ENCODE results near the gene DMBX1. TPM values are rescaled to one million over a fixed set of nuclear protein-coding genes. Genes with fewer than 3 reads are reported as not detected.

Gene DMBX1
- total and polyA plus RNA-seq, 2 of the 4 experiments (the other 2 are of a cell fraction) = not detected

DNA sequence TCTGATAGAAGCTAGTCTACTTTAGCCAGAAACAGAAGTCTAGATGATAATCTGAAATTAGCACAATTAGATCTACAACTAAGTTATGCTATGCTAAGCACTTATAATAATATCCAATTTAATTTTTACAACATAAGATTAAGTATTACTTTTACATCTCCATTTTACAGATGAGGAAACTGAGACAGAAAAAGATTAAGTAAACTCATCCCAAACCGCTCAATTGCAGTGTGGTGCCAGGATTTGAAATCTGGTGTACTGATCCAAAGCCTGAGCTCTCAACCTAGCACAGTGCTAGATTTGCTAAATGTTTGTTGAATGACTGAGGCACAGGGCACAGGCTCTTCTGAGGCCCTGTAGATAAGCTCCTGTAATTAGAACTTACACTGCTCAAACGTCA lies 48.0 kb downstream of the DMBX1 start:
- Histone ChIP-seq H3K14ac (replicated peaks; ENCODE audit: low read depth, low read length) (no peak overlapping the region), H4K5ac (ENCODE audit: low read depth, low read length) (no peak overlapping the region), H2AFZ (replicated peaks; ENCODE audit: low read length, poor library complexity) (no peak overlapping the region), H2BK5ac (ENCODE audit: low read depth, low read length, poor library complexity, severe bottlenecking) (no peak overlapping the region), H3K4ac (ENCODE audit: low read depth, low read length) (no peak overlapping the region), H3K4me2 (ENCODE audit: low read depth, low read length) (no peak overlapping the region), H2BK20ac (ENCODE audit: low read depth, low read length) (no peak overlapping the region), H3K4me3 (ENCODE audit: insufficient read depth, low read depth, low read length) (no peak overlapping the region), H2BK15ac (ENCODE audit: low read depth, low read length) (no peak overlapping the region), H2AK9ac (replicated peaks; ENCODE audit: low read depth, low read length, poor library complexity) (no peak overlapping the region), H3K27me3 (ENCODE audit: control insufficient read depth, insufficient read depth, low read length) (peaks cover 54% of the 10 kb centered on the region), H4K20me1 (ENCODE audit: insufficient read depth, low read length) (no peaks in the 10 kb centered on the region), H4K8ac (ENCODE audit: low read depth in 2 of 2, low read length in 2 of 2) (no peak overlapping the region), H3K23ac (ENCODE audit: low read depth, low read length) (no peak overlapping the region), H4K91ac (ENCODE audit: insufficient read depth, low read depth, low read length) (no peak overlapping the region), H3K4me1 (ENCODE audit: control insufficient read depth, insufficient read depth, low read length) (no peaks in the 10 kb centered on the region), H3K27ac (ENCODE audit: insufficient read depth, low read length) (no peak overlapping the region), H3K18ac (ENCODE audit: low read depth, low read length) (no peak overlapping the region), H3K9me3 (ENCODE audit: control insufficient read depth, insufficient read depth, low read length) (no peaks in the 10 kb centered on the region), H3K9me1 (ENCODE audit: insufficient read depth, low read length) (no peaks in the 10 kb centered on the region), H2AK5ac (ENCODE audit: low read depth, low read length) (no peak overlapping the region), H3K79me1 (ENCODE audit: low read depth in 1 of 2, low read length in 2 of 2) (no peaks in the 10 kb centered on the region), H3K36me3 (ENCODE audit: control insufficient read depth, insufficient read depth, low read length) (no peaks in the 10 kb centered on the region), H2BK120ac (ENCODE audit: low read depth, low read length) (no peak overlapping the region), H3K9ac (ENCODE audit: low read depth, low read length) (no peak overlapping the region), H3K56ac (ENCODE audit: extremely low read depth, insufficient read depth, low read length) (no peak overlapping the region)
- POLR2A ChIA-PET (ENCODE audit: unreplicated experiment) = no interaction called here
- intact Hi-C loops (cut with micrococcal nuclease) = loop anchor here (10.0 kb wide), 1 partner anchor 637 kb away; no protein-coding TSS in a partner anchor
- ATAC-seq (ENCODE audit: low read depth) (no peak), DNase-seq (no peak)
- dilution Hi-C loops (cut with HindIII; ENCODE audit: low sequenced_read_pairs, unreplicated experiment) = no loop called here
- CTCF ChIA-PET = no interaction called here
- in situ Hi-C loops (cut with MboI; ENCODE audit: low sequenced_read_pairs) = no loop called here
- no CpG with 5 or more reads among the region's 2 CpGs for WGBS, 2 experiments (ENCODE audit: extremely low coverage in 2 of 2, insufficient read length in 1 of 2)
- TF ChIP-seq NFE2L2 (IDR thresholded peaks at IDR 0.05; ENCODE audit: low read depth, low read length) (no peak), CEBPB (IDR thresholded peaks at IDR 0.05; ENCODE audit: low read depth, low read length) (no peak), ELK1 (IDR thresholded peaks at IDR 0.05; ENCODE audit: borderline replicate concordance, low read depth, low read length) (no peak), SMC3 (IDR thresholded peaks at IDR 0.05; ENCODE audit: low read depth, low read length) (no peak)
- BruUV-seq (replicated peaks) = no TSS peak
